HG03378 (cell line): Measurements from ENCODE around the gene GINS3.

Experiments used
- ATAC-seq: cut with Tn5 transposase; IDR thresholded peaks from one replicate; pipeline ENCODE4 v1.9.1; 2021; ENCODE audit warnings: mild to moderate bottlenecking, moderate library complexity; ENCODE audit not compliant: unreplicated experiment

GINS3 gene

GRCh38 chr16:58392215-58393137 lies at the start of gene GINS3:
Gene GINS3 (plus strand): TSS chr16:58392471. CDS start chr16:58392602, 131 bp downstream.
- peak; percentile 88 for ATAC-seq

- ATAC-seq = no peak
Measured at GRCh38 chr16:58343562-58343961, 48.7 kb upstream of the GINS3 start.

GRCh38 chr16:58345574-58346354 lies 46.5 kb upstream of the GINS3 start:
- no peak for ATAC-seq

GRCh38 chr16:58346831-58347371 lies 45.4 kb upstream of the GINS3 start:
- no peak for ATAC-seq

GRCh38 chr16:58348986-58349385 lies 43.3 kb upstream of the GINS3 start:
- ATAC-seq = no peak

- no peak for ATAC-seq
Measured at GRCh38 chr16:58352690-58353089, 39.6 kb upstream of the GINS3 start.

GRCh38 chr16:58360041-58360634 lies 32.1 kb upstream of the GINS3 start:
- ATAC-seq = no peak

- no peak for ATAC-seq
Measured at GRCh38 chr16:58361726-58362125, 30.5 kb upstream of the GINS3 start.

GRCh38 chr16:58363746-58364393 lies 28.4 kb upstream of the GINS3 start:
- no peak for ATAC-seq

GRCh38 chr16:58365623-58366022 lies 26.6 kb upstream of the GINS3 start:
- no peak for ATAC-seq

GRCh38 chr16:58366247-58367031 lies 25.8 kb upstream of the GINS3 start:
- ATAC-seq = no peak

- ATAC-seq = no peak
Measured at GRCh38 chr16:58367252-58367651, 25.0 kb upstream of the GINS3 start.

- no peak for ATAC-seq
Measured at GRCh38 chr16:58371841-58372240, 20.4 kb upstream of the GINS3 start.

- ATAC-seq = no peak
Measured at GRCh38 chr16:58375386-58375785, 16.9 kb upstream of the GINS3 start.

- ATAC-seq = no peak
Measured at GRCh38 chr16:58377932-58378331, 14.3 kb upstream of the GINS3 start.

GRCh38 chr16:58378401-58378800 lies 13.9 kb upstream of the GINS3 start:
- ATAC-seq = no peak

- ATAC-seq = no peak
Measured at GRCh38 chr16:58379736-58380135, 12.5 kb upstream of the GINS3 start.

GRCh38 chr16:58381661-58382060 lies 10.6 kb upstream of the GINS3 start:
- ATAC-seq = no peak

- no peak for ATAC-seq
Measured at GRCh38 chr16:58384437-58385055, 7.7 kb upstream of the GINS3 start.
